B cell (primary cell): ENCODE measurements around the gene ATP12A. TPM values are rescaled to one million over a fixed set of nuclear protein-coding genes. Genes with fewer than 3 reads are reported as not detected.

ENCODE experiments used
- ATAC-seq: fragments of 200-7000 bp; cut with Tn5 transposase; one replicate; pipeline ENCODE4 v1.10.0; 2021; ENCODE audit warnings: low read depth, mild to moderate bottlenecking, moderate number of reproducible peaks, moderate library complexity
- CTCF ChIA-PET: fragments of 350-600 bp; sonication (Branson Sonifier 250); formaldehyde crosslinking; loops from one replicate; lab custom pipeline; 2021; ENCODE audit warnings: antibody characterized with exemption, inconsistent platforms; lab: Charles Lee
- POLR2A ChIA-PET: fragments of 350-600 bp; sonication (Branson Sonifier 250); formaldehyde crosslinking; loops from one replicate; lab custom pipeline; 2021; ENCODE audit warnings: antibody characterized with exemption; lab: Charles Lee
- DNase-seq: peaks from one replicate; pipeline ENCODE4 v3.0.0; 2013
- H2AFZ ChIP-seq: 2 replicates; pipeline ENCODE4 v1.6.1; 2012; ENCODE audit warnings: mild to moderate bottlenecking, low read depth, low read length; ENCODE audit not compliant: insufficient read depth, poor library complexity, severe bottlenecking
- H3K27ac ChIP-seq, 2 donors: 1 replicate in 1 of 2; 2 replicates in 1 of 2; pipeline ENCODE4 v1.5.1; 2012 to 2013; ENCODE audit warnings: low read length in 2 of 2, mild to moderate bottlenecking in 2 of 2, moderate library complexity in 1 of 2
- H3K27me3 ChIP-seq, 4 experiments: fragments of 200-600 bp in 1 of 4; sonication (generic) in 1 of 4; replicated peaks in 1 of 4; 1 replicate in 2 of 4; 2 replicates in 2 of 4; pipeline versions ENCODE4 v1.6.1 to v1.7.0; 2013 to 2016; ENCODE audit warnings: low read length in 3 of 4, mild to moderate bottlenecking in 2 of 4, mixed read lengths in 1 of 4, moderate library complexity in 1 of 4; ENCODE audit not compliant: insufficient read depth in 4 of 4, control insufficient read depth in 3 of 4; ENCODE audit errors: control extremely low read depth in 1 of 4
- H3K36me3 ChIP-seq, 2 experiments: replicated peaks in 1 of 2; 1 replicate in 1 of 2; 2 replicates in 1 of 2; pipeline versions ENCODE4 v1.6.1 to v1.7.1; 2013; ENCODE audit warnings: low read length in 1 of 2; ENCODE audit not compliant: insufficient read depth in 2 of 2, control insufficient read depth in 1 of 2; ENCODE audit errors: control extremely low read depth in 1 of 2, extremely low read depth in 1 of 2
- H3K4me1 ChIP-seq, 2 donors: fragments of 200-600 bp in 1 of 2; sonication (generic) in 1 of 2; 1 replicate in 1 of 2; 2 replicates in 1 of 2; pipeline versions ENCODE4 v1.5.1 to v1.6.1; 2013 to 2017; ENCODE audit warnings: low read length in 2 of 2; ENCODE audit not compliant: control insufficient read depth in 2 of 2, insufficient read depth in 2 of 2
- H3K4me2 ChIP-seq: replicated peaks from 2 replicates; pipeline ENCODE3; 2012; ENCODE audit warnings: mild to moderate bottlenecking, low read depth, low read length; ENCODE audit not compliant: poor library complexity, severe bottlenecking
- H3K4me3 ChIP-seq, 5 experiments: fragments of 200-600 bp in 1 of 5; sonication (generic) in 1 of 5; 1 replicate in 3 of 5; 2 replicates in 2 of 5; pipeline versions ENCODE4 v1.5.1 to v1.7.0; 2011 to 2016; ENCODE audit warnings: low read length in 4 of 5, mild to moderate bottlenecking in 4 of 5, low read depth in 2 of 5, control low read depth in 1 of 5, moderate library complexity in 1 of 5; ENCODE audit not compliant: insufficient read depth in 1 of 5; ENCODE audit errors: control extremely low read depth in 1 of 5, extremely low read depth in 1 of 5
- H3K79me2 ChIP-seq: fragments of 200-600 bp; sonication (generic); one replicate; pipeline ENCODE4 v1.6.0; 2016; ENCODE audit warnings: low read length; ENCODE audit not compliant: control insufficient read depth, insufficient read depth
- H3K9ac ChIP-seq: fragments of 200-600 bp; sonication (generic); 2 replicates; pipeline ENCODE4 v1.6.1; 2017; ENCODE audit warnings: mild to moderate bottlenecking, low read length, moderate library complexity
- H3K9me3 ChIP-seq, 3 donors: one replicate each; pipeline versions ENCODE4 v1.6.1 to v1.7.1; 2013; ENCODE audit warnings: low read length in 2 of 3; ENCODE audit not compliant: control insufficient read depth in 2 of 3, insufficient read depth in 1 of 3; ENCODE audit errors: control extremely low read depth in 1 of 3
- H4K20me1 ChIP-seq: 2 replicates; pipeline ENCODE4 v1.6.0; 2012; ENCODE audit warnings: mild to moderate bottlenecking, low read length; ENCODE audit not compliant: insufficient read depth, control insufficient read depth, poor library complexity, severe bottlenecking
- H3K27ac Mint-ChIP-seq: one replicate; pipeline ENCODE4 v1.8.0; 2021; ENCODE audit warnings: mixed read lengths
- H3K27me3 Mint-ChIP-seq: one replicate; pipeline ENCODE4 v1.8.0; 2021; ENCODE audit warnings: mixed read lengths
- H3K4me1 Mint-ChIP-seq: one replicate; pipeline ENCODE4 v1.8.0; 2021; ENCODE audit warnings: mixed read lengths
- H3K4me3 Mint-ChIP-seq: one replicate; pipeline ENCODE4 v1.8.0; 2021; ENCODE audit warnings: mixed read lengths
- H3K9me3 Mint-ChIP-seq: one replicate; pipeline ENCODE4 v1.8.0; 2022; ENCODE audit warnings: mixed read lengths; ENCODE audit not compliant: insufficient read depth
- CTCF ChIP-seq: fragments of 200-600 bp; IDR thresholded peaks from one replicate; pipeline ENCODE4 v1.8.0; 2022; ENCODE audit warnings: antibody characterized with exemption, mild to moderate bottlenecking
- EZH2 ChIP-seq: IDR thresholded peaks from 2 replicates; pipeline ENCODE4 v1.6.1; 2012; ENCODE audit warnings: borderline replicate concordance, low read depth, mild to moderate bottlenecking, moderate library complexity, low read length; ENCODE audit not compliant: insufficient read depth, poor library complexity, severe bottlenecking
- WGBS: methylation state at CpG from one replicate; pipeline ENCODE4 v1.1.5; 2013; ENCODE audit warnings: missing lambda C conversion rate; ENCODE audit not compliant: insufficient coverage; 5-methylcytosine and 5-hydroxymethylcytosine counted together
- intact Hi-C: fragments of 100-400 bp; cut with micrococcal nuclease; formaldehyde crosslinking; loops from one replicate; pipeline ENCODE4 v1.10.0; 2022
- polyA plus RNA-seq: library from polyadenylated mRNA; depleted of rRNA; stranded (reverse); fragments of >200 nt; gene quantifications from 2 replicates; pipeline ENCODE4 v1.2.3, GENCODE V29; 2012
- total RNA-seq, 2 donors: library from RNA; stranded (reverse); fragments of 120-200 nt in 1 of 2; gene quantifications; 1 replicate in 1 of 2; 2 replicates in 1 of 2; pipeline versions ENCODE4 v1.2.3 to v1.2.4, GENCODE V29; 2013 to 2022

The ATP12A gene
- total and polyA plus RNA-seq, 2 donors (not counting 1 experiment from before 2014, with no cell fraction given), result not detected

DNA sequence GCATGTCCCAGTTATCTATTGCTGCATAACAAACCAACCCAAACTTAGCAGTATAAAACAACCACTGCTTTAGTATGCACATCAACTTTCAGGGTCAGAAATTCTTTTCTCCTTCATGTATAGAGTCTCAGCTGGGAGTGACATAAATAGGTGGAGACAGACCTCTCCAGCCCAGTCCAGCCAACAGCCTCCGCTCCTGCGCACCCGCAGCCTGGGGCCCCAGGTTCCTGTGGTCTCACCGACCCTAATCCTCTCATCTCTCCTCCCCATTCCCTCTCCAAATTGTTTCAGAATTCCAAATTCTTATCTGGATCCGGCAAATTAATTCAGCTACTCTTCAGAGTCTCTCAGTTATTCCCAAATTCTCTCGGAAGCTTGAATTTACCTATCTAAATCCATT, 522 bp upstream of the ATP12A start:
- Histone ChIP-seq H3K36me3 (no peaks in the 10 kb centered on the region), H3K27me3 (peaks cover 0 to 41% (median 15%) of the 10 kb centered on the region in 4 experiments), H3K9ac (peak overlapping the region; percentile 51), H3K9me3 (no peaks in the 10 kb centered on the region), H3K27ac (no peak overlapping the region), H3K4me2 (peak overlapping the region; percentile 83), H4K20me1 (no peaks in the 10 kb centered on the region), H3K4me1 (peaks cover 19 to 23% of the 10 kb centered on the region in 2 donors), H3K79me2 (no peaks in the 10 kb centered on the region), H3K4me3 (peak overlapping the region in 1 of 5 experiments; percentile 48), H2AFZ (no peak overlapping the region)
- ATAC-seq, result no peak
- CTCF ChIA-PET, result no interaction called here
- WGBS, result 50% methylated on average over 6 of the region's 6 CpGs
- no peak for DNase-seq
- peaks cover 29% of the 10 kb centered on the region for H3K27me3 Mint-ChIP-seq
- H3K4me1 Mint-ChIP-seq, result peaks cover 17% of the 10 kb centered on the region
- POLR2A ChIA-PET, result no interaction called here
- no peak overlapping the region for H3K27ac Mint-ChIP-seq
- no peaks in the 10 kb centered on the region for H3K9me3 Mint-ChIP-seq
- no peak for TF ChIP-seq CTCF
- no peak for TF ChIP-seq EZH2
- peak overlapping the region; percentile 12 for H3K4me3 Mint-ChIP-seq
- intact Hi-C loops, result no loop called here

GRCh38 chr13:24680921-24681604, 855 bp downstream of the ATP12A start:
- intact Hi-C loops, result no loop called here

More at GRCh38 chr13:24680921-24681604, 855 bp downstream of the ATP12A start:
- no peaks in the 10 kb centered on the region for H3K36me3 ChIP-seq
- peak overlapping the region; percentile 83 for H3K4me2 ChIP-seq
- no peak overlapping the region for H3K27ac Mint-ChIP-seq
- H3K4me1 ChIP-seq, result peaks cover 21 to 23% of the 10 kb centered on the region in 2 donors
- ATAC-seq (no peak), DNase-seq (peak; percentile 17)
- H3K9ac ChIP-seq, result peak overlapping the region; percentile 51
- H3K9me3 Mint-ChIP-seq, result no peaks in the 10 kb centered on the region
- TF ChIP-seq EZH2, result no peak
- TF ChIP-seq CTCF, result no peak
- peak overlapping the region; percentile 48 for H3K4me3 Mint-ChIP-seq
- no peaks in the 10 kb centered on the region for H3K79me2 ChIP-seq
- H3K4me1 Mint-ChIP-seq, result peaks cover 19% of the 10 kb centered on the region
- POLR2A ChIA-PET, result no interaction called here
- peaks cover 0 to 38% (median 15%) of the 10 kb centered on the region in 4 experiments for H3K27me3 ChIP-seq
- H4K20me1 ChIP-seq, result no peaks in the 10 kb centered on the region
- peak overlapping the region in 3 of 5 experiments; percentile 35 to 50 (median 48) for H3K4me3 ChIP-seq
- peaks cover 28% of the 10 kb centered on the region for H3K27me3 Mint-ChIP-seq
- no peaks in the 10 kb centered on the region for H3K9me3 ChIP-seq
- CTCF ChIA-PET, result interaction anchor here (0.9 kb wide), 1 partner anchor 34 kb away, joined by 3 read pairs; no protein-coding TSS in a partner anchor
- WGBS, result 29% methylated on average over 22 of the region's 29 CpGs
- H3K27ac ChIP-seq, result no peak overlapping the region
- H2AFZ ChIP-seq, result peak overlapping the region; percentile 69
